GM12892 (cell line): ENCODE measurements around the gene GGT5.

Source experiments
- POLR2AphosphoS5 ChIP-seq: IDR thresholded peaks from 2 replicates; pipeline ENCODE4 v1.6.1; 2011; ENCODE audit warnings: low read depth, low read length, control low read depth
- TAF1 ChIP-seq: IDR thresholded peaks from 2 replicates; pipeline ENCODE4 v1.6.1; 2011; ENCODE audit warnings: low read depth, mild to moderate bottlenecking, control low read depth, low read length, borderline replicate concordance

DNA sequence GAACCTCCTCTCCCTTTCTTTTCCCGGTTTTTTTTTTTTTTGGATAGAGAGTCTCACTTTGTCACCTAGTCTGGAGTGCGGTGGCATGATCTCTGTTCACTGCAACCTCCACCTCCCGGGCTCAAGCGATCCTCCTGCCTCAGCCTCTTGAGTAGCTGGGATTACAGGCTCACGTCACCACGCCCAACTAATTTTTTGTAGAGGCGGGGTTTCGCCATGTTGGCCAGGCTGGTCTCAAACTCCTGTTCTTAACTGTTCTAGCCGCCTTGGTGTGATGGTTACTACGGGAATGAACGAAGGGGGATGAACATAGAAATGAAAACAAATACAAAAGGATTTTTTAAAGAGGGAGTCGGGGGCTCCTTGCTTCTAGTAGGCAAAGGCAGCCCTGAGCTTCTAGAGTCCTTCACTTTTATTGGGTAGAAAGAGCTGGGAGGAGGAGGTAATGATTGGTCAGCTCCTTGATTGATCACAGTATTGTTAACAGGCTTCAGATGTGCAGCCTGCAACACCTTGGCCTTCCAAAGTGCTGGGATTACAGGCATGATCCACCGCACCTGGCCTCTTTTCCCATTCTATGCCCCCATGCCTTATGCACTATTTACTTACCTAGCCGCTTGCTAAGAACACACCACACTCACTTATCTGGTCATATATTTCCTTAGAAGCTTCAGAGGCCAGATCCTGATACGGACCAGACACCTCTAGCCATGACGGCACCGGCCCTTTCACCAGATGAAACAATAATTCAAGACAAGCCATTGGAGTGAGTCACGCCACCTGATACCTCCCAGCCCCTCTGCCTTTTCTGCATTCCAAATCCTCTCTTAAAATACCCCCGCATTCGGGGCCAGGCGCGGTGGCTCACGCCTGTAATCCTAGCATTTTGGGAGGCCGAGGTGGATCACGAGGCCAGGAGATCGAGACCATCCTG lies 42.9 kb downstream of the GGT5 start:
- no peak for TF ChIP-seq TAF1
- TF ChIP-seq POLR2AphosphoS5 = no peak
